Loucy (cell line): ENCODE data around the gene MYBBP1A.

Experiments used
- CTCF ChIP-seq: fragments of 200-600 bp; sonication (generic); conservative IDR thresholded peaks from 2 replicates; pipeline ENCODE4 v1.5.1; 2014; ENCODE audit warnings: mild to moderate bottlenecking, antibody characterized with exemption, low read length
- EZH2phosphoT487 ChIP-seq: fragments of 200-600 bp; IDR thresholded peaks from 2 replicates; pipeline ENCODE4 v1.6.1; 2018; ENCODE audit warnings: antibody characterized with exemption, mild to moderate bottlenecking, moderate library complexity, borderline replicate concordance

- TF ChIP-seq CTCF (no peak), EZH2phosphoT487 (no peak)
Measured at GRCh38 chr17:4506892-4507291, 48.3 kb downstream of the MYBBP1A start.
